ENCODE measurements around the gene RNF227. TPM values are rescaled to one million over a fixed set of nuclear protein-coding genes. Genes with fewer than 3 reads are reported as not detected.

The RNF227 gene
- total RNA-seq, 1 donor from 2014 or later: 2.8 TPM

- no peak for ATAC-seq (ENCODE audit: low read depth)
- no peak overlapping the region for H3K27ac Mint-ChIP-seq
Measured at GRCh38 chr17:7894226-7894625, 21.9 kb downstream of the RNF227 start.

GRCh38 chr17:7893187-7893880, 22.8 kb downstream of the RNF227 start:
- H3K27ac Mint-ChIP-seq: no peak overlapping the region
- DNase-seq: no peak
- POLR2A ChIA-PET: no interaction called here

More at GRCh38 chr17:7894226-7894625, 21.9 kb downstream of the RNF227 start:
- no peak for TF ChIP-seq CTCF (IDR thresholded peaks at IDR 0.05)
- Mint-ChIP-seq H3K9me3 (no peaks in the 10 kb centered on the region), H3K27me3 (no peaks in the 10 kb centered on the region), H3K4me1 (no peaks in the 10 kb centered on the region), H3K36me3 (ENCODE audit: low read depth) (peaks cover 76% of the 10 kb centered on the region), H3K4me3 (no peak overlapping the region)
- ChIA-PET POLR2A (no interaction called here), CTCF (no interaction called here)
- DNase-seq: no peak
- intact Hi-C loops (cut with micrococcal nuclease): no loop called here

GRCh38 chr17:7889166-7889955, 26.7 kb downstream of the RNF227 start:
- no peak for DNase-seq
- intact Hi-C loops (cut with micrococcal nuclease): no loop called here
- POLR2A ChIA-PET: interaction anchor here (1.9 kb wide), 1 partner anchor 47 kb away, joined by 6 read pairs; no protein-coding TSS in a partner anchor
- H3K9me3 Mint-ChIP-seq: no peaks in the 10 kb centered on the region
- H3K27ac Mint-ChIP-seq: peak overlapping the region; percentile 41
- CTCF ChIA-PET: no interaction called here
- no peak overlapping the region for H3K4me3 Mint-ChIP-seq
- no peaks in the 10 kb centered on the region for H3K27me3 Mint-ChIP-seq
- ATAC-seq (ENCODE audit: low read depth): no peak
- H3K4me1 Mint-ChIP-seq: peaks cover 5% of the 10 kb centered on the region
- TF ChIP-seq CTCF (IDR thresholded peaks at IDR 0.05): no peak
- H3K36me3 Mint-ChIP-seq (ENCODE audit: low read depth): peaks cover 37% of the 10 kb centered on the region

More at GRCh38 chr17:7893187-7893880, 22.8 kb downstream of the RNF227 start:
- intact Hi-C loops (cut with micrococcal nuclease): no loop called here
- TF ChIP-seq CTCF (IDR thresholded peaks at IDR 0.05): no peak
- peaks cover 67% of the 10 kb centered on the region for H3K36me3 Mint-ChIP-seq (ENCODE audit: low read depth)
- no peaks in the 10 kb centered on the region for H3K27me3 Mint-ChIP-seq
- CTCF ChIA-PET: no interaction called here
- H3K4me3 Mint-ChIP-seq: no peak overlapping the region
- H3K9me3 Mint-ChIP-seq: no peaks in the 10 kb centered on the region
- no peak for ATAC-seq (ENCODE audit: low read depth)
- no peaks in the 10 kb centered on the region for H3K4me1 Mint-ChIP-seq

- no peak for TF ChIP-seq CTCF (IDR thresholded peaks at IDR 0.05)
- ChIA-PET CTCF (no interaction called here), POLR2A (interaction anchor here (1.9 kb wide), 1 partner anchor 46 kb away, joined by 6 read pairs; no protein-coding TSS in a partner anchor)
- Mint-ChIP-seq H3K4me3 (no peak within 1 kb of the TSS), H3K36me3 (ENCODE audit: low read depth) (peaks cover 27% of the 10 kb centered on the region), H3K4me1 (peaks cover 8% of the 10 kb centered on the region), H3K27ac (peak within 1 kb of the TSS; percentile 41), H3K9me3 (no peaks in the 10 kb centered on the region), H3K27me3 (no peaks in the 10 kb centered on the region)
- DNase-seq: no peak
- ATAC-seq (ENCODE audit: low read depth): no peak
- intact Hi-C loops (cut with micrococcal nuclease): no loop called here
Measured at GRCh38 chr17:7888184-7888920, 27.7 kb downstream of the RNF227 start, which contains the start of gene CHD3. Gene CHD3 (plus strand): TSS chr17:7888789. CDS start chr17:7889001, 212 bp downstream.

Data from activated B cell treated with CpG ODN at 0.5 μM for 24 hours (primary cell).